AG09309 (cell line): Measurements from ENCODE around the gene GABRB1.

ENCODE experiments used
- DNase-seq: peaks from one replicate; pipeline ENCODE4 v3.0.0-alpha.2; 2010; ENCODE audit warnings: low read depth
- H3K4me3 ChIP-seq: 2 replicates; pipeline ENCODE4 v1.5.1; 2011; ENCODE audit warnings: mild to moderate bottlenecking, low read depth, low read length, moderate library complexity; ENCODE audit not compliant: control insufficient read depth
- TF ChIP-seq, protein P1 (sequence below): IDR thresholded peaks from 2 replicates; pipeline ENCODE4 v1.5.1; 2011; ENCODE audit warnings: mild to moderate bottlenecking, low read depth, low read length, inconsistent platforms; ENCODE audit not compliant: insufficient read depth, control insufficient read depth; ENCODE audit errors: missing control alignments

GABRB1 gene

DNA sequence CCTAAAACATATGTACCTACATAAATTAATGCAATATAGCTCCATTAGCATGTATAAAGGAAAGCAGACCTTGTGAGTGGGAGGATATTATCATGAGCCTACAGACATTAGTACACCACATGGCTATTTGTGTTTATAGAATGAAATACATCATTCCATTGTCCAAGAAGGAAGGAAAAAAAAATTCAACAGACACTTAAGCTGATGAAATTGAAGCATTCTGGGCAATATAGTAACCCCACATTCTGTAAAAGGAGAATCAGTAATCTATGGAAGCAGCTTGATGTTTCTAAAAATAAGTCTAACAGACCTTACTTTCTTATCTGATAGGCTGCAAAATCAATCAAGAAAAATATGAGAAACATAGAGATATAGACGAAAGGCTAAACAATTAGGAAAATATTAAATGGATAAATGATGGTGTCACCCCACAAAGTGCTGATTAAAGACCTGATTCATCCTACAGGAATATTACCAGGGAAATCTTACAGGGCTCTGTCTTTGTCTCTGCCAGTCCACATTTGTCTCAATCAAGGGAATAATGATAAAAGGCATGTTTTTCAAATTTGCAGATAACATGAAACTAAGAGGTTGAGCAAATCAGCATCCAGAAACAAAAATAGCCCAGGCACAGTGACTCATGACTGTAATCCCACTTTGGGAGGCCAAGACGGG, 355.3 kb downstream of the GABRB1 start:
- TF ChIP-seq, protein P1, sequence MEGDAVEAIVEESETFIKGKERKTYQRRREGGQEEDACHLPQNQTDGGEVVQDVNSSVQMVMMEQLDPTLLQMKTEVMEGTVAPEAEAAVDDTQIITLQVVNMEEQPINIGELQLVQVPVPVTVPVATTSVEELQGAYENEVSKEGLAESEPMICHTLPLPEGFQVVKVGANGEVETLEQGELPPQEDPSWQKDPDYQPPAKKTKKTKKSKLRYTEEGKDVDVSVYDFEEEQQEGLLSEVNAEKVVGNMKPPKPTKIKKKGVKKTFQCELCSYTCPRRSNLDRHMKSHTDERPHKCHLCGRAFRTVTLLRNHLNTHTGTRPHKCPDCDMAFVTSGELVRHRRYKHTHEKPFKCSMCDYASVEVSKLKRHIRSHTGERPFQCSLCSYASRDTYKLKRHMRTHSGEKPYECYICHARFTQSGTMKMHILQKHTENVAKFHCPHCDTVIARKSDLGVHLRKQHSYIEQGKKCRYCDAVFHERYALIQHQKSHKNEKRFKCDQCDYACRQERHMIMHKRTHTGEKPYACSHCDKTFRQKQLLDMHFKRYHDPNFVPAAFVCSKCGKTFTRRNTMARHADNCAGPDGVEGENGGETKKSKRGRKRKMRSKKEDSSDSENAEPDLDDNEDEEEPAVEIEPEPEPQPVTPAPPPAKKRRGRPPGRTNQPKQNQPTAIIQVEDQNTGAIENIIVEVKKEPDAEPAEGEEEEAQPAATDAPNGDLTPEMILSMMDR, result no peak
- no peak overlapping the region for H3K4me3 ChIP-seq
- no peak for DNase-seq

- TF ChIP-seq, protein P1, result no peak
- no peak overlapping the region for H3K4me3 ChIP-seq
- no peak for DNase-seq
These were observed 359.2 kb downstream of the GABRB1 start for GRCh38 chr4:47390428-47391125.

DNA sequence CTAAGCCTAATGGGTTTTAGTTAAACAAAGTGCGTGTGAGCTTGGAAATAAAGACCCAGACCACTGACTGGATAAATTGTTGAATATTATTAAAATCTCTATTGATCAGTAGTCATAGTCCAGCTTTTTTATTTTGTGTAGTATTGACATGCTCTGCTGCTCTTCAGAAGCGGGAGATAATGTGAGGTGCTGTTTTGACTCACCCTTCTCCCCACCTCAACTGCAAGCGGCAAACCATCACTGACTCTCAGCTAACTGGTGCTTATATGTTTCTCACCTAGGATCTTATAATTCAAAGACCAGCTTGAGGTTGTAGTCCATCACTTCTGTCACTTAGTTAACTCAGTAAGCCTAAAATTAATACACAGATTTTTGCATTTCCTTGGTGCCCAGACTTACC, 359.9 kb downstream of the GABRB1 start:
- no peak for DNase-seq
- TF ChIP-seq, protein P1, result no peak
- no peak overlapping the region for H3K4me3 ChIP-seq

- DNase-seq, result no peak
- no peak overlapping the region for H3K4me3 ChIP-seq
- TF ChIP-seq, protein P1, result no peak
These were observed 375.0 kb downstream of the GABRB1 start for GRCh38 chr4:47406408-47406807.

DNA sequence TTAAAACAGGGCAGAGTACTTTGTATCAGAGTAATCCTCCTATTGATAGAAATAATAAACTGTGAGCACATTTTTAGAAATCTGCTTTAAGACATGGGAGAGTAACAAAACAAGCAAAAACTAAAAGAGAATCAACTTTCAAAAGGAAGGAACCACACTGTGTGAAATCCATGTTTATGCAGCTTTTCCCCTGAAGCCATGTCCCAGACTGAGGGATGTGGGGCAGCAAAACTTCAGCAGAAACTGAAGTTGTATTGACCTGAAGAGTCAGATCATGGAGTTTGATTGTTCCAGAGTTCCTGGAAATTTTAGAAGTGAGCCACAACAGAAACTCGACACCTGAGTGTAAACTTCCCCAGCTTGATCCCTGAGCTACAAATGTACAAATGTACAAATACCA, 378.9 kb downstream of the GABRB1 start:
- TF ChIP-seq, protein P1, result no peak
- DNase-seq, result no peak
- no peak overlapping the region for H3K4me3 ChIP-seq

DNA sequence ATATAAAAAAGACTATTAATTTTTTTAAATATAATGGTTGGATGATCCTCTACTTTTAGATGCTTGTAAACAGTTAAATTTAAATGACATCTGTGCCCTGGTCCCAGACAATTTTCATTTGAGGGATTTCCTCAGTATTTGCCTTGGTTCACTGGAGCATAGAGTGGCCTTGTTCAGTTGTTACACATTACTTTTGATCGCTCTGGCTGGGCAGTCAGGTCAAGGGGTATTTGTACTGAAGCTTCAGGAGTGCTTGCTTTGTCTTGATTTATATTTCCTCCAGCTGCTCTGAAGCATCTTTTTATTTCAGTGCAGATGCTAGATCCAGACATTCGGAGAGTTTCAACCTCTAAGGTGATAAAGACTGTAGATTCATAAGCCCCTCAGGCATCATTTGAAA, 382.2 kb downstream of the GABRB1 start:
- TF ChIP-seq, protein P1, result no peak
- DNase-seq, result no peak

More for the DNA sequence above, 382.2 kb downstream of the GABRB1 start:
- no peak overlapping the region for H3K4me3 ChIP-seq
